Right lobe of liver (tissue), 6 donors: ENCODE results near the gene CTNND2. TPM values are rescaled to one million over a fixed set of nuclear protein-coding genes. Genes with fewer than 3 reads are reported as not detected.

Experiments used
- ATAC-seq, 4 donors: fragments of 200-7000 bp; cut with Tn5 transposase; one replicate each; pipeline ENCODE4 v1.9.1; 2020; ENCODE audit warnings: mild to moderate bottlenecking in 4 of 4, moderate library complexity in 4 of 4
- DNase-seq, 3 donors: peaks; one replicate each; pipeline ENCODE4 v3.0.0-alpha.2; 2020
- H3K27ac ChIP-seq, 3 donors: fragments of 200-600 bp; one replicate each; pipeline ENCODE4 v1.8.0; 2022
- H3K27me3 ChIP-seq, 2 donors: fragments of 200-600 bp; one replicate each; pipeline ENCODE4 v1.8.0; 2022
- H3K36me3 ChIP-seq, 4 donors: fragments of 200-600 bp; sonication (generic) in 1 of 4; one replicate each; pipeline versions ENCODE4 v1.5.1 to v1.8.0; 2017 to 2022; ENCODE audit warnings: control low read depth in 1 of 4
- H3K4me1 ChIP-seq, 4 donors: fragments of 200-600 bp; sonication (generic) in 1 of 4; one replicate each; pipeline versions ENCODE4 v1.5.1 to v1.8.0; 2017 to 2022; ENCODE audit warnings: control low read depth in 1 of 4
- H3K4me3 ChIP-seq, 3 donors: fragments of 200-600 bp; one replicate each; pipeline ENCODE4 v1.8.0; 2022
- H3K9me3 ChIP-seq, 4 donors: fragments of 200-600 bp; sonication (generic) in 1 of 4; one replicate each; pipeline versions ENCODE4 v1.5.1 to v1.8.0; 2017 to 2022; ENCODE audit warnings: control low read depth in 1 of 4
- POLR2A ChIP-seq: fragments of 450-650 bp; IDR thresholded peaks from one replicate; pipeline ENCODE4 v1.6.1; 2017; ENCODE audit warnings: antibody characterized with exemption, mild to moderate bottlenecking
- WGBS: methylation state at CpG from one replicate; pipeline ENCODE4 v1.1.6; 2018; ENCODE audit warnings: low coverage, low lambda C conversion rate; ENCODE audit not compliant: insufficient coverage; ENCODE audit errors: missing lambda C conversion rate; 5-methylcytosine and 5-hydroxymethylcytosine counted together
- intact Hi-C, 2 donors: fragments of 100-400 bp; cut with DNase I; formaldehyde crosslinking; loops; one replicate each; pipeline versions ENCODE4 v1.11.2 to v1.14.1; 2022
- total RNA-seq, 6 experiments: library from RNA; depleted of rRNA in 2 of 6; stranded (reverse); fragments of >200 nt in 2 of 6; fragmentation: NEBNext Ultra II Directional in 3 of 6; extraction: Animal tissue kit (Norgen Biotek cat#: 25700) in 3 of 6; gene quantifications; one replicate each; pipeline versions ENCODE4 v1.1.0 to v1.2.4, GENCODE V29; 2016 to 2023
- TF ChIP-seq, protein P1 (sequence below), 4 donors: fragments of 200-600 bp in 3 of 4; fragments of 450-650 bp in 1 of 4; IDR thresholded peaks; one replicate each; pipeline versions ENCODE4 v1.5.1 to v1.8.0; 2016 to 2022; ENCODE audit warnings: antibody characterized with exemption in 4 of 4, mild to moderate bottlenecking in 2 of 4
- donor health status: DM: no; HTN: yes; CAD: no.
- donor health status: DM: no; HTN: no; CAD: no.
- donor health status: DM: no; HTN: no; CAD: no.
- donor health status: DM: no; HTN: yes; CAD: no.
- donor health status: DM: no; HTN: yes; CAD: no.

CTNND2 gene
- total RNA-seq, 6 experiments from 2014 or later = 0.06 to 1.5 (median 1.1) TPM

DNA sequence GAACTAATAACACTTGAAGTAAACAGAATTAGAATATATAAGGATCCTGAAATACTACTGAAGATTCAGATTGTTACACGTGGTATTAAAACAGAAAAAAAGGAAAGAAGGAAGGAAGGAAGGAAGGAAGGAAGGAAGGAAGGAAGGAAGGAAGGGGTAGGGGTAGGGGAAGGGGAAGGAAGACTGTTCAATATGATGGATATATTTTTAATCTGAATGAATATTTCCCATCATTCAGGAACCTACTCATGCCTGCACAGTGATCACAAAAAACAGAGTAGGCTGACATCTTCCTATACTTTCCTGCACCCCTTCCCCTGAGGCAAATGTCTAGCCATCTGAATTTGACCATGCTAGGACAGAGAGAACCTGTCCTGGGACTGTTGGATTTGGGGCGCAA, 133.9 kb downstream of the CTNND2 start:
- ATAC-seq = no peak
- no peak overlapping the region for H3K27ac ChIP-seq

DNA sequence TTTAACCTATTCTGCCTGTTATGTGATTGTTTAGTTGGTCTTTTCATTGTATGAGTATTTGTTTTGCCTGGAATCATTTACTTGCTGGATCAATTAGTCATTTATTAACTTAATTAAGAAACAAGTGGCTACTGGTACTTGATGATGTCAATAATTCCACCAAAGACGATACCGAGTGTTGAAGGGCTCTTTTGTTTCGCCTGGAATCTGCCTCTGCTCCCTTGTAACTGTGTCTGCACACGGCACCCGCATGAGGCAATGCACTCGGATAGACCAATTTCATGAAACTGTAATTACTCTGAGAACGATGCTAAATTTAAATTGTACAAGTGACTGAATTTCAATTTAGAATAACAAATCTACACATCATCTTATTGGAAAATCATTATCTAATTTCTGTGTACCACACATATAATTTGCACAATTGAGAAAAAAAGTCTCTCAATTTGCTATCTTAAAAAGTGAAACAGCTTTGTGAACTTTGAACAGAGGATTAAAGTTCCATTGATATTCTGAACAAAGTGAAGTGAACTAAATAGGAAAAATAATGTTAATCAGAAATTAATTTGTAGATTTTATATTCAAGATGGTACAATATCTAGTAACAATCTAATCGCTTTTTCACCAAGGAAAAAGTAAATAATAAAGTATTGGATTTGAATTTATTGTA, 143.2 kb downstream of the CTNND2 start:
- ATAC-seq (peak; percentile 72 to 89 (median 75)), DNase-seq (peak in 1 of 3 donors; percentile 21)
- Histone ChIP-seq H3K4me1 (no peaks in the 10 kb centered on the region), H3K36me3 (no peaks in the 10 kb centered on the region), H3K27ac (peak overlapping the region in 1 of 3 donors; percentile 32), H3K27me3 (no peaks in the 10 kb centered on the region), H3K4me3 (peak overlapping the region in 2 of 3 donors; percentile 11 to 27), H3K9me3 (no peaks in the 10 kb centered on the region)
- TF ChIP-seq POLR2A = no peak
- TF ChIP-seq, protein P1, sequence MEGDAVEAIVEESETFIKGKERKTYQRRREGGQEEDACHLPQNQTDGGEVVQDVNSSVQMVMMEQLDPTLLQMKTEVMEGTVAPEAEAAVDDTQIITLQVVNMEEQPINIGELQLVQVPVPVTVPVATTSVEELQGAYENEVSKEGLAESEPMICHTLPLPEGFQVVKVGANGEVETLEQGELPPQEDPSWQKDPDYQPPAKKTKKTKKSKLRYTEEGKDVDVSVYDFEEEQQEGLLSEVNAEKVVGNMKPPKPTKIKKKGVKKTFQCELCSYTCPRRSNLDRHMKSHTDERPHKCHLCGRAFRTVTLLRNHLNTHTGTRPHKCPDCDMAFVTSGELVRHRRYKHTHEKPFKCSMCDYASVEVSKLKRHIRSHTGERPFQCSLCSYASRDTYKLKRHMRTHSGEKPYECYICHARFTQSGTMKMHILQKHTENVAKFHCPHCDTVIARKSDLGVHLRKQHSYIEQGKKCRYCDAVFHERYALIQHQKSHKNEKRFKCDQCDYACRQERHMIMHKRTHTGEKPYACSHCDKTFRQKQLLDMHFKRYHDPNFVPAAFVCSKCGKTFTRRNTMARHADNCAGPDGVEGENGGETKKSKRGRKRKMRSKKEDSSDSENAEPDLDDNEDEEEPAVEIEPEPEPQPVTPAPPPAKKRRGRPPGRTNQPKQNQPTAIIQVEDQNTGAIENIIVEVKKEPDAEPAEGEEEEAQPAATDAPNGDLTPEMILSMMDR (IDR thresholded peaks at IDR 0.05) = no peak
- intact Hi-C loops = no loop called here
- WGBS = 39% methylated on average over 8 of the region's 8 CpGs

More for the DNA sequence above, 133.9 kb downstream of the CTNND2 start:
- TF ChIP-seq POLR2A = no peak
- Histone ChIP-seq H3K9me3 (no peaks in the 10 kb centered on the region), H3K4me1 (no peaks in the 10 kb centered on the region), H3K27me3 (no peaks in the 10 kb centered on the region), H3K36me3 (no peaks in the 10 kb centered on the region), H3K4me3 (no peak overlapping the region)
- WGBS = 67% methylated on average over 2 of the region's 2 CpGs
- intact Hi-C loops = no loop called here
- no peak for DNase-seq

DNA sequence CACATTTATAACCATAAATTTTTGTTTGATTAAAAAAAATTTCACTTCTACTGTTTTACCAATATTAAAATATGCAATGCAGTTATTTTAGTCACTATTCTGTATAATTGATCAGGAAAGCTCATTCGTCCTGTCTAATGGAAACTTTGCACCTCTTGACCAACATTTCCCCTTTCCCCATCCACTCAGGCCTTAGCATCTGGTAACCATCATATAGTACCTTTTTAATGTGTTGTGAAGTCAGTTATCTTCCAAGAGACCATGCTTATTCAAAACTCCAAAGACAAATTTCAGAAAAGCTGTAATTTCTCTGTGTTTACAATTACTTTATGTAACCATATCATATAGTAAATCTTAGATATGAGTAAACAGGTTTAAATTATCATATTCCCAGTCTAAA, 145.9 kb downstream of the CTNND2 start:
- Histone ChIP-seq H3K4me1 (no peaks in the 10 kb centered on the region), H3K27ac (no peak overlapping the region), H3K36me3 (no peaks in the 10 kb centered on the region), H3K9me3 (no peaks in the 10 kb centered on the region), H3K4me3 (no peak overlapping the region), H3K27me3 (no peaks in the 10 kb centered on the region)
- no peak for ATAC-seq
- whole genome bisulfite sequencing = 60% methylated on average over 1 of the region's 1 CpG
- DNase-seq = no peak
- intact Hi-C loops = no loop called here
- TF ChIP-seq, protein P1 (IDR thresholded peaks at IDR 0.05) = no peak
- no peak for TF ChIP-seq POLR2A

DNA sequence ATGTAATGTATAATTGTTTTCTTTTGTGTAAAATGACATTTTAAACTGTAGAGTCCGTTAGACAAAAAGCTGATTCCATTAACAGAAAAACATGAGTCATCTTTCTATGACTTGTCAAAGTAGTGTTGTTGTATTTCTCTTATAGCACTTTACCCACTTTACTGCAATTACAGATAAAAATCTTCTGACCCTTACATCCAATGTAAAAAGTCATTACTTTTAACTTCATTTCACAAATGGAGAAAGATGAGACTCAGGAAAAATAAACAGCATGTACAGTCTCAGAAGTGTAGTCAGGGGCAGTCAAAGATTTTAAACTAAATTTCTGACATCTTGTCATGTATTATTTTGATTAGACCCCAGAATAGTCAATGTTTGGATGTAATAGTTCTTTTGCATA, 146.6 kb downstream of the CTNND2 start:
- Histone ChIP-seq H3K9me3 (no peaks in the 10 kb centered on the region), H3K27me3 (no peaks in the 10 kb centered on the region), H3K4me3 (no peak overlapping the region), H3K27ac (no peak overlapping the region), H3K36me3 (no peaks in the 10 kb centered on the region), H3K4me1 (no peaks in the 10 kb centered on the region)
- ATAC-seq (no peak), DNase-seq (no peak)
- intact Hi-C loops = no loop called here
- 67% methylated on average over 1 of the region's 1 CpG for WGBS
- TF ChIP-seq, protein P1 (IDR thresholded peaks at IDR 0.05) = no peak
- TF ChIP-seq POLR2A = no peak

DNA sequence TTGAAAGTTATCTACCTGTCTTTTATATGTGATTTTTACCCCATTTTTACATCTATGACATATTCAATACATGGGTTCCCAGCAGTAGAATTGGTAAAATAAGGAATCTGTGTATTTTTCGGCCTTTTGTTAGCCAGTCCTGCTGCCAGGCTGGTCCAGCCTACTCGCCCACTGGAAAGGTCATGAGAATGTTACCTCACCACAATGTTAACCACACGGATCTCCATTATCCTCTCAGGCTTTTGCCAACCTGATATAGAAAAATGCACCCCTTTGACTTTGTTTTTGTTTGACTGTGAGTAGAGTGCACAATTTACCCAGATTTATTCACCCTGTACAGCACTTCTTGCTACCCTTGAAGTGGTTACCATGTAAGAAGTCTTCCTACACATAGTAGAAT, 167.2 kb downstream of the CTNND2 start:
- WGBS = 80% methylated on average over 3 of the region's 3 CpGs
- ATAC-seq = no peak
- intact Hi-C loops = no loop called here

More for the DNA sequence above, 167.2 kb downstream of the CTNND2 start:
- no peak overlapping the region for H3K27ac ChIP-seq
- no peaks in the 10 kb centered on the region for H3K27me3 ChIP-seq
- H3K36me3 ChIP-seq = no peaks in the 10 kb centered on the region
- no peak for DNase-seq
- H3K4me3 ChIP-seq = no peak overlapping the region
- H3K9me3 ChIP-seq = no peaks in the 10 kb centered on the region
- TF ChIP-seq POLR2A = no peak
- TF ChIP-seq, protein P1 (IDR thresholded peaks at IDR 0.05) = no peak
- H3K4me1 ChIP-seq = peaks cover 0 to 23% (median 13%) of the 10 kb centered on the region in 4 donors
